Eye (tissue), 1 donor: ENCODE results near the gene PLCL2.
"Not testable (repeated sequence)": the region's sequence is repeated elsewhere in the genome, so short reads cannot be mapped to it uniquely, and the experiment has no call there.

ENCODE experiments used
- DNase-seq: peaks from one replicate; pipeline ENCODE4 v3.0.0-alpha.2; 2015

The PLCL2 gene

DNA sequence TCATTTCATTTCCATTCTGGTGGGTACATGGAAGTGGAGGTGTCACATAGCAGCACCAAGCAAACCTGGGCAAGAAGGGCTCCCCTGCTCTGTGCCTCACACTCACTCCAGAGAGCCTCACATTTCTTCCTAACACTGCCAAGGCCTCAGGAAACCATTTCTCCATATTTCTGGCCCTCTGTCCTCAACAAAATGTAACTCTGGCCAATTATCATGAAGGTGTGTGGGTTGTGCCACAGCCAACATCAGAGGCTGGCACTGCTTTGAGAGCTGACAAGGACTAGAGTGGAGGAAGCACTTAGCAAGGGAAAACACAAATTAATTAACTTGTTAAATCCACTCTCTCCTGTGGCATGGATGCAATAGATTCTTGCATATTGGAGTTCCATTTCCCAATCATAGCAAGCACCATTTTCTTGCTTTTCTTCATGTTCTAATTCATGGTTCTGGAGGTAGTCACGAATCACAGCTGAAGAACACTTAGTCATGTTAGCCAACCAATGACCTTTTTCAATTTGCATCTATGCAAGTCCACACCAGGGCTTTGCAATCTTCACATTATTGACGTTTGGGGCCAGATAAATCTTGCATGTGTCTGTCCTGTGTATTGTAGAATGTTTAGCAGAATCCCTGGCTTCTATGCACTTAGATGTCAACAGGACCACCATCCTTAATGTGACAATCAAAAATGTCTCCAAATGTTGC, 241.1 kb downstream of the PLCL2 start:
- DNase-seq, result no peak

DNA sequence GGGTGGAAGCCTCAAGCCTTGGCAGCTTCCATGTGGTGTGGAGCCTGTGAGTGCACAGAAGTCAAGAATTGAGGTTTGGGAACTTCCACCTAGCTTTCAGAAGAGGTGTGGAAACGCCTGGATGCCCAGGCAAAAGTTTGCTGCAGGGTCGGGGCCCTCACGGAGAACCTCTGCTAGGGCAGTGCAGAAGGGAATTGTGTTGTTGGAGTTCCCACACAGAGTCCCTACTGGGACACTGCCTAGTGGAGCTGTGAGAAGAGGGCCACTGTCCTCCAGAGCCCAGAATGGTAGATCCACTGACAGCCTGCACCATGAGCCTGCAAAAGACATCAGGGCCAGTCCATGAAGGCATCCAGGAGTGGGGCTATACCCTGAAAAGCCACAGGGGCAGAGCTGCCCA, 243.9 kb downstream of the PLCL2 start:
- not testable (repeated sequence) for DNase-seq

DNA sequence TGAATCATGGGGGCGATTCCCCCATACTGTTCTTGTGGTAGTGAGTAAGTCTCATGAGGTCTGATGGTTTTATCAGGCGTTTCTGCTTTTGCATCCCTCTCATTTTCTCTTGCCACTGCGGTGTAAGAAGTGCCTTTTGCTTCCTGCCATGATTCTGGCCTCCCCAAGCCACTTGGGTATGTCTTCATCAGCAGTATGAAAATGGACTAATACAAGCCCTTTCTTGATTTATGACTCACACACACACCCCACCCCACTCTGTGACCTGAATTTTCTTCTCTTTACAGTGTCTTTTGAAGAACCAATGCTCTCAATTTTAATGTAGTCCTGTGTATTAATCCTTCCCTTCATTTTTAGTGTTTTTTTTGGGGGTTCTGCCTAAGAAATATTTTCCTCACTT, 244.8 kb downstream of the PLCL2 start:
- DNase-seq, result no peak

DNA sequence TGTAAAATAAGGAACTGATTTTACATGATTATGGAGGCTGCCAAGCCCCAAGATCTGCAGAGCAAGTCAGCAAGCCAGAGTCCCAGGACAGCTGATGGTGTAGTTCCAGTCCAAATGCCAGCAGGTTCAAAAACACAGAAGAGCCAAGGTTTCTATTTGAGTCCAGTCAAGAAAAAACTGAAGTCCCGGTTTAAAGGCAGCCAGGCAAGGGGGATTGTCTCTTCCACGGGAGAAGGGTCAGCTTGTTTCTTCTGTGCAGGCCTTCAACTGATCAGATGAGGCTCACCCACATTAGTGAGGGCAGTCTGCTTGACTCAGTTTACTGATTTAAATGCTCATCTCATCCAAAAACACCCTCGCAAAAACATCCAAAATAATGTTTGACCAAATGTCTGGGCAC, 246.2 kb downstream of the PLCL2 start:
- DNase-seq, result no peak

DNA sequence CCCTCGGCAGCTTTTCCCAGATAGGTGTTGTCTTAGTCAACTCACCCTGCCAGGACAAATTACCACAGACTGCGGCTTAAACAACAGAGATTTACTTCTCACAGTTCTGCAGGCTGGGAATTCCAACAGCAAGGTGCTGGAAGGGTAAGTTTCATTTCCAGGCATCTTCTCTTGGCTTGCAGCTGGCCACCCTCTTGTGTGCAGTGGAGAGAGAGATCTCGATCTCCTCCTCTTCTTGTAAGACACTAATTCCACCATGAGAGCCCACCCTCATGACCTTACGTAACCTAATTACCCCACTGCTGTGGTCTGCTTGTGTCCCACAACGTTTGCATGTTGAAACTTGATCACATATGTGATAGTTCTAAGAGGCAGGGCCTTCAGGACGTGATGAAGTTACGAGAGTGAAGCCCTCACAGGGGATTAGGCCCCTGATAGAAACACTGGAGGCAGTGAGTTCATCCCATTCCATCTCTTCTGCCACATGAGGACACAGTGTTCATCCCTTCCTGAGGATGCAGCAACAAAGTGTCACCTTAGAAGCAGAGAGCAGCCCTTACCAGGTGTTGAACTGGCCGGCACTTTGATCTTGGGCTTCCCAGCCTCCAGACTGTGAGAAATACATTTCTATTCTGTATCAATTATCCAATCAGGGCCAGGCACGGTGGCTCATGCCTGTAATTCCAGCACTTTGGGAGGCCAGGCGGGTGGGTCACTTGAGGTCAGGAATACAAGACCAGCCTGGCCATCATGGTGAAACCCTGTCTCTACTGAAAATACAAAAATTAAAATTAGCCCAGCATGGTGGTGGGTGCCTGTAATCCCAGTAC, 247.7 kb downstream of the PLCL2 start:
- no peak for DNase-seq

DNA sequence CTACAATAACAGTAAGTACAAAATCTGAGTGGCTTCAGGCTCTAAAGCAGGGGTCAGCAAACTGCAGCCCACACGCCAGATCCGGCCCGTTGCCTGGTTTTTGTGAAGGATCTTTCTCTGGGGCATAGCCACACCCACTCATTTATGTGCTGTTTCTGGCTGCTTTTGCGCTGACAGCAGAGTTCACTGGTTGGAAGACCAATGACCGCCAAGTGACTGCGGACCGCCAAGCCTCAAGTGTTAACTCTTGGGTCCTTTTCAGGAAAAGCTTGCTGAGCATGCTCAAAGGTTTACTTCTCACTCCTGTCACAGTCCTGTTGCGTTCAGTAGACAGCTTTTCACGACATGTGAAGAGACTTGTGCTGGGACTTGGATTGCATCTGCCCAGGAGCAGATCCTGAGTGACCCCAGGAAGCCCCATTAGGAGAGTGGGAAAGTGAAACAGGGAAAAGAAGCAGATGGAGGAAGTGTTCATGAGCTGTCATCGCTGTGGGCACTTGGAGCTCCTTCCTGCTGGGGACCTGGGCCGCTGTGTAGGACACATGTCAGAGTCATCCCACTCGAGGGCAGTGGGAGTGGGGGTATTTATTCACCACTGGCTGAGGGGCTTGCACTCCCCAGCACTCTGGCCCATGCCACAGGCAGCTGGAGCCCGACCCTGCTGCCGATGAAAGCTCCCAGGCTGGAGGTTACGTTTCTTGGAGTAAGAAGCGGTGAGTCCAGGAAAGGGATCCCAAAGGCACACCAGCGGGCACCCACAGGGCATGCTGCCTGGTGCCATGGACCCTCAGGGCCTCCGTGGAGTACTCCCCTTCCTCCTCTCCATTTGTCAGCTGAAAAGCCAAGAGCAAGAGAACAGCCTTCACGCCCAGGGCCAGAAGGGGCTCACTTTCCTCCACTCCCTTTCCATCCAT, 249.1 kb downstream of the PLCL2 start:
- no peak for DNase-seq

DNA sequence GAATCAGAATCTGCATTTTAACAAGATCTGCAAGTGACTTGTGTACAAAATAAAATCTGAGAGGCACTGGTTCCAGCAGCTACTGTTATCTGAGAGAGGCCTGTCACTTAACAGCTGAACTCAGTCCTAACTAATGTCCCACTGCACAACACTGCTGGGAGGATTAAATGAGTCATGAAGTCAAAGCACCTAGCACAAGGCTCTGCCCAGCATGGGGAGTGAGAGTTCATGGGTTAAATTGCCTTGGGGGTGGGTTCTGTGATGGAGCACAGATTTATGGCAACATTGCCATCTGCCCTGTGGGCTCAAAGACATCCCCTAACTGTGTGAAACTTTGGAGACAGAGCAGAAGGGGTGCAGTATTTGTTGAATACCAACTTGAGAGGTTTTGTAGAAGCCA, 250.9 kb downstream of the PLCL2 start:
- no peak for DNase-seq

DNA sequence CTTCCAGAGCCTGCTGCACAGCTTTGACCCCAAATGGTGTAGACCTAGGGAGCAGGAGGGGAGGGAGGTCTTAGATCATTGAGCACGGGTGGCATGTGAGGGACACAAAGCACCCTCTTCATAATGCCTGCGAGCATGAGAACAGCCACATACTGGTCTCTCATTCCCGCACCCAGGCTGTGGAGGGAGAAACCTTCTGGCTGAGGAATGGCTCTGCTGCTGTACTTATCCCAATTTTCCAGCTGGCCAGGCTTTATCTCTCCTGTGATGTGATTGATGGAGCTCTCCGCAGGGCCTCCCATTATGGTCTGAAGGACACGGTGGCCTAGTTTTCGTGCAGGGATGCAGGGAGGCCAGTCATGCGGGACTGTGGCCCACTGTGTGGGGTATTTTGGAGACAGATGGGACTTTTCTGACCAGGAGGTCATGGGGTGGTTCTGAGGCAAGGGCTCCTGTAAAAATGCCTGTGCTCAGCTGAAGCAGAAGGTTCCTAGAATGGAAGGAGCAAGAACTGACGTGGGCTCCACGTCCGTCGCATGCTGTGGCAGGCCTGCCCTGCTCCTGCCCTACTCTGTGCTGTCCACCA, 251.5 kb downstream of the PLCL2 start:
- peak; percentile 92 for DNase-seq

DNA sequence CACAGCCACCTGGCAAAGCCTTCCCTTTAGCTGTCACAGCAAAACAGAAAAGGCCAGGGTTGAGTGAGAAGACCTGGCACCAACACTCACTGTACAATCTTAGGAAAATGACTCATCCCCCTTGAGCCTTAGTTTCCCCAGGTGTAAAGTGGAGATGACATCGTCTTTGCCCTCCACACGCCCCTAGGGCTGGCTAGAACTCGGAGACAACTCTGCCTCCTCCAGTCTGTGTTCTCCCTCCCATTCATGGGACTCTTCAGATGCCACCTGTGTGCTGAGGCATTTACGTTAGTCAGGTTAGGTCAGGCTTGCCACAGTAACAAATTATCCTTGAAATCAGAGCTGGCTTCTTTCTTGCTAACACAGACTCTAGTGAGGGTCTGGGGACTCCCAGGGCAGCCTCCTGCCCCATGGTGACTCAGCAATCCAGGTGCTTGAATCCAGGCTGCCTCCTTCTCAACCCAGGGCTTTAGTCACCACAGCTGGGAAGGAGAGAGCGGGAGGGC, 252.6 kb downstream of the PLCL2 start:
- DNase-seq, result no peak

DNA sequence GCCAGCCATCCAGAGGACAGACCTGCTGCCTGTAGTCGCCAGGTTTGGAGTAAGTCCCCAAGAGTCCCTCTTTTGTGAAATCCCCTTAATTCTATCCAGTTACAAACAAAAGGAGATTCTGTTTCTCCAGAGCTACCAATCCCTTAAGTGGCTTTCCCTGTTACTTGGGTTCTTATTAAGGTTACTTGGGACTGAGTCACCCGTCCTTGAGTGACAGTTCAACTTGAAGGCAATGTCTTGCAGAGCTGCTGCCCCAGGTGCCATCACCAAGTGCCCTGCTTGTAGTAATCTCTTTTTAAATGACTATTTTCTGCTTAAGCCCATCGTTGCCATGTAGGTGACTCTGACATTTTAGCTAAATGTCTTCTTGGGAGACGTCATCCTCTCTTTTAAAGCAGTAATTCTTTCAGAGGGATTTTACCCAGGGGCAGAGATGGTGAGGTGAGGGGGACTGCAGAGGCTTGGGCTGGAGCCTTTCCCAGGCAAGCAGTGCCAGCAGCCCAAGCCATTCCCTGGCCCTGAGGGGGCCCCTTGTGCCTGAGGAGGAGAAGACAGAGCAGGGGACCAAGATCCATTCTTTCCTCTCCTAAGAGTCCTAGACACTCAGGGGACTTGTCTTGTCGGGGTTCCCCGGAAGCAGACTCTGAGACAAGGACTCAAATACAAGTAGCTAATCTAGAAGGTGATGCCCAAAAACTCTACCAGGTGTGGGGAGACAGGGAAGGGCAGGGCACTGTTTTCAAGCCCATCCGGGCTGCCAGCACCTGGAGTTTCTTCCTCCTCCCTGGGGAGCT, 253.7 kb downstream of the PLCL2 start:
- no peak for DNase-seq
